Measurements from ENCODE around the gene RAB3A.
A peak's percentile ranks its signal among the peaks of the same experiment; 100 is the strongest.

RAB3A gene

DNA sequence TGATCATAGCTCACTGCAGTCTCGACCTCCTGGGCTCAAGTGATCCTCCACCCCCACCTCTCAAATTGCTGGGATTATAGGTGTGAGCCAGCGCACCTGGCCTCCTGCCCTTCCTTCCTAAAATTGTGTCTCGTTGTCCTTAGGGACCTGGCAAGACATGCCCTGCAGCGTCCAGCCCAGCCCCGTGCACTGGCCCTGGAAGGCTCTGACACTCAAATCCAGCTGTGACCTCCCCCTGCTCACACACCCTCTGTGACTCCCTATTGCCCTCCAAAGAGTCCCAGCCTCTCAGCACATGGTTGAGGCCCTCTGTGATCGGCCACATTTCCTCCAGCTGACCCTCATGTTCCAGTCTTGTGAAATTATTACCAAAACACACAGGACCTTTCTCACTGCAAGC is 5.9 kb downstream of the RAB3A start:
- no peak overlapping the region for H3K4me3 ChIP-seq (ENCODE audit: low read length)
- peaks cover 16% of the 10 kb centered on the region for H3K36me3 ChIP-seq (ENCODE audit: control insufficient read depth, insufficient read depth, low read length)
- no CpG with 5 or more reads among the region's 6 CpGs for WGBS (ENCODE audit: insufficient coverage, insufficient read length)
- H3K27ac ChIP-seq (ENCODE audit: low read length): no peak overlapping the region
- H3K4me1 ChIP-seq (ENCODE audit: control insufficient read depth, insufficient read depth, low read length): no peaks in the 10 kb centered on the region; the same call in none of the 2 replicates
- H3K27me3 ChIP-seq (ENCODE audit: control insufficient read depth, insufficient read depth, low read length): no peaks in the 10 kb centered on the region
- H3K9me3 ChIP-seq (ENCODE audit: control insufficient read depth, insufficient read depth, low read length): no peaks in the 10 kb centered on the region
- DNase-seq (ENCODE audit: low read depth, low spot score): no peak

DNA sequence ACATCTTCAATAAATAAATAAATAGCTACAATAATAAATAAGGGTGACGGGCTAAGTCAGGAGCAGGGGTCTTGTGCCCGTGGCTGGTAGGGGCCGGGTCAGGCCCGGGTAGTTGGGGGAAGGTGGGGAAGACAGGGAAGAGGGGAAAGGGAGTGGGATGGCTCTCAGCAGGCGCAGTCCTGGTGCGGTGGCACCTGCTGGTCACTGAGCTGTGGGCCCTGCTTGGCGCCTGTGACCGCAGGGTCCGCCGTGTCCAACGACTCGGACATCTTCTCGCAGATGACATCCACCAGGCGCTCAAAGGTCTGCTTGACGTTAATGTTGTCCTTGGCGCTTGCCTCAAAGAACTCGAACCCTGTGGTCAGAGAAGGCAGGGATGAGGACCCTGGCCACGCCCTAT is 6.5 kb downstream of the RAB3A start:
- H3K36me3 ChIP-seq (ENCODE audit: control insufficient read depth, insufficient read depth, low read length): peaks cover 16% of the 10 kb centered on the region
- no peaks in the 10 kb centered on the region for H3K27me3 ChIP-seq (ENCODE audit: control insufficient read depth, insufficient read depth, low read length)
- no peak overlapping the region for H3K27ac ChIP-seq (ENCODE audit: low read length)
- no peaks in the 10 kb centered on the region for H3K9me3 ChIP-seq (ENCODE audit: control insufficient read depth, insufficient read depth, low read length)
- WGBS (ENCODE audit: insufficient coverage, insufficient read length): no CpG with 5 or more reads among the region's 18 CpGs
- H3K4me1 ChIP-seq (ENCODE audit: control insufficient read depth, insufficient read depth, low read length): no peaks in the 10 kb centered on the region; the same call in 1 of the 2 replicates
- DNase-seq (ENCODE audit: low read depth, low spot score): no peak
- no peak overlapping the region for H3K4me3 ChIP-seq (ENCODE audit: low read length)

DNA sequence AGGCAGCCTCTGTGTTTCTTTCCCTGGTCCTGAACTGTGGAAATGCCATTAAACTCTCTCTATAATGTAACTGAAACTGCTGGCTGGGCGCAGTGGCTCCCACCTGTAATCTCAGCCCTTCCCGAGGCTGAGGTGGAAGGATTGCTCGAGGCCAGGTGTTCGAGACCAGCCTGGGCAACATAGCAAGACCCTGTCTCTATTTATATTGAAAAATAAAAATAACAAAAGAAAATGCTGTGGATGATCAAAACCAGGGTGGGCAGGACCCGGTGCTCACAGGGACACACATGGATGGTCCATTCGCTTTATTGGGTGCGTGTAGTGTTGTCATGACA is 7.4 kb downstream of the RAB3A start:
- Histone ChIP-seq H3K9me3 (ENCODE audit: control insufficient read depth, insufficient read depth, low read length) (no peaks in the 10 kb centered on the region), H3K4me1 (ENCODE audit: control insufficient read depth, insufficient read depth, low read length) (peaks cover 2% of the 10 kb centered on the region), H3K36me3 (ENCODE audit: control insufficient read depth, insufficient read depth, low read length) (peaks cover 16% of the 10 kb centered on the region), H3K27me3 (ENCODE audit: control insufficient read depth, insufficient read depth, low read length) (no peaks in the 10 kb centered on the region), H3K27ac (ENCODE audit: low read length) (no peak overlapping the region), H3K4me3 (ENCODE audit: low read length) (no peak overlapping the region)
- DNase-seq (ENCODE audit: low read depth, low spot score): no peak
- WGBS (ENCODE audit: insufficient coverage, insufficient read length): no CpG with 5 or more reads among the region's 7 CpGs

DNA sequence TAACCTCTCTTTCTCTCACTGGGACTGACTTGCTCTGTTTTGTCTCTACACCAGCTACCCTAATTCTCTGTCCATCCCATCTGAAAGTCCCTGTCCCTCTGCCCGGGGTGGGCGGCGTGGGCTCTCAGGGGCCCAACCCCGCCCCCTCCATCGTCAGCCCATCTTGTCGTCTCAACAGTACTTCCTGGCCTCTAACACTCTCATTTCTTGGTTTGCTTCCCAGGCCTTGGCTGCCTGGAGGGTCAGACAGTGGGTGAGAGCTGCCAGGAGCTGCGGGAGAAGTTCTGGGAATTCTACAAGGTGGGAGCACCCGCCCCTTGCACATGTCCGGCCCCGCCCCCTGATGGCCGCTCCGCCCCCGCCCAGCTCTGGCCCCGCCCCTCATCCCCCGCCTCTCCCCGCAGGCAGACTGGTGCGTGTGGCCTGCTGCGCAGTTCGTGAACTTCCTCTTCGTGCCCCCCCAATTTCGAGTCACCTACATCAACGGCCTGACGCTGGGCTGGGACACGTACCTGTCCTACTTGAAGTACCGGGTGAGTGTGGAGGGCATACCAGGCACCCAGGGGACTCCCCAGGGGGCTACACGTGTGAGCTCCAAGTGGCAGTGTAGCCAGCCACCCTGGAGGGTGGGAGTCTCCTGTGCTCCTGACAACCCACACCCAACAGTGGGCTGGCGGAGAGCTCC is 9.1 kb downstream of the RAB3A start:
- Histone ChIP-seq H3K9me3 (ENCODE audit: control insufficient read depth, insufficient read depth, low read length) (no peaks in the 10 kb centered on the region), H3K4me1 (ENCODE audit: control insufficient read depth, insufficient read depth, low read length) (peaks cover 2% of the 10 kb centered on the region), H3K27ac (ENCODE audit: low read length) (no peak overlapping the region), H3K36me3 (ENCODE audit: control insufficient read depth, insufficient read depth, low read length) (peaks cover 16% of the 10 kb centered on the region), H3K4me3 (ENCODE audit: low read length) (peak overlapping the region; percentile 1; the same call in 1 of the 2 replicates), H3K27me3 (ENCODE audit: control insufficient read depth, insufficient read depth, low read length) (no peaks in the 10 kb centered on the region)
- no peak for DNase-seq (ENCODE audit: low read depth, low spot score)
- no CpG with 5 or more reads among the region's 27 CpGs for WGBS (ENCODE audit: insufficient coverage, insufficient read length)

DNA sequence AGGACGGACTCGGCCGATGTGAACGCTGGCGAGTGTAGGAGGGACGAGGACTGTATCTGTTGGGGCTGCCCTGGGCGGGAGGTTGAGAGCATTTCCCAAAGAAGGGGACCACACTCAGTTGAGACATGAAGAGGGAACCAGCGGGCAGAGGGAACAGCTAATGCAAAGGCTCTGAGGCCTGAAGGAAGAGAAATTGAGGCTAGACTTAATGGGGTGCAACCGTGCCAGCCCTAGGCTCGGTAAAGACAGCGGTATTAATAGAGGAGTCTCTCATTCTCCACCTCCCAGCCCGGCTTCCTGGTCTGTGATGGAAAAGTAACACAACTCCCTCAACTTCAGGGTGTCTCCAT is 9.7 kb downstream of the RAB3A start:
- H3K27me3 ChIP-seq (ENCODE audit: control insufficient read depth, insufficient read depth, low read length): no peaks in the 10 kb centered on the region
- no peaks in the 10 kb centered on the region for H3K9me3 ChIP-seq (ENCODE audit: control insufficient read depth, insufficient read depth, low read length)
- DNase-seq (ENCODE audit: low read depth, low spot score): no peak
- peaks cover 2% of the 10 kb centered on the region for H3K4me1 ChIP-seq (ENCODE audit: control insufficient read depth, insufficient read depth, low read length)
- H3K4me3 ChIP-seq (ENCODE audit: low read length): peak overlapping the region; percentile 75; the same call in 1 of the 2 replicates
- H3K36me3 ChIP-seq (ENCODE audit: control insufficient read depth, insufficient read depth, low read length): peaks cover 16% of the 10 kb centered on the region
- no peak overlapping the region for H3K27ac ChIP-seq (ENCODE audit: low read length)
- WGBS (ENCODE audit: insufficient coverage, insufficient read length): no CpG with 5 or more reads among the region's 12 CpGs

DNA sequence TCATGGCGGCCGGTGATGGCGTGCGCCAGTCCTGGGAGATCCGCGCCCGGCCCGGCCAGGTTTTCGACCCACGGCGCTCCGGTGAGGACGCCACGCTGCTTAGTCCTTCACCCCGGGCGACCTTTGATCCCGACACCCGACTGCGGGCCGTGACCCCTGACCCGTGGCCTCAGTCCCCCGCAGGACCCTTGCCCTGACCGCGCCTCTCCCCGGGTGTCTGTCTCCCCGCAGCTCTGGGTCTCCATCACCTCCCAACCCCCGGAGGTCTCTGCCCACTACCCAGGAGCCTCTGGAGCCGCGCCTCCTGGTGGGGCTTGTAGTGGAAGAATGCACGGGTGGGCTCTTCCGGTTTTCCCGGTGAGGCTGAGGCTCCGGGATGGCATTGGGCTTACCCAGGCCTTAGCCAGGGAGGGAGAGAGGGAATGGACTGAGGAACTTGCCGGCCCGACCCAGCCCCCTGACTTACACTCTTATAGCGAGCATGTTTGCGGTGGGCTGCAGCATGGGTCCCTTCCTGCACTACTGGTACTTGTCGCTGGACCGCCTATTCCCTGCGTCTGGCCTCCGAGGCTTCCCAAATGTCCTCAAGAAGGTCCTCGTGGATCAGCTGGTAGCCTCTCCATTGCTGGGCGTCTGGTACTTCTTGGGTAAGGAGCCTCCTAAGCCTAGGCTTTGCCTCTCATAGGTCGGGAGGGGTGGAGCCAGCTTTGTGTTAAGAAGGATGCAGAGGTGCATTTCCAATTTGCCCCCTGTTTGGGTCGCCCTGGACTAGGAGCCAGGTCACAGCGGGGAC is 10.3 kb downstream of the RAB3A start:
- Histone ChIP-seq H3K9me3 (ENCODE audit: control insufficient read depth, insufficient read depth, low read length) (no peaks in the 10 kb centered on the region), H3K36me3 (ENCODE audit: control insufficient read depth, insufficient read depth, low read length) (peaks cover 13% of the 10 kb centered on the region), H3K4me1 (ENCODE audit: control insufficient read depth, insufficient read depth, low read length) (peaks cover 2% of the 10 kb centered on the region), H3K27me3 (ENCODE audit: control insufficient read depth, insufficient read depth, low read length) (no peaks in the 10 kb centered on the region), H3K27ac (ENCODE audit: low read length) (no peak overlapping the region), H3K4me3 (ENCODE audit: low read length) (peak overlapping the region; percentile 75)
- no CpG with 5 or more reads among the region's 46 CpGs for WGBS (ENCODE audit: insufficient coverage, insufficient read length)
- DNase-seq (ENCODE audit: low read depth, low spot score): no peak

DNA sequence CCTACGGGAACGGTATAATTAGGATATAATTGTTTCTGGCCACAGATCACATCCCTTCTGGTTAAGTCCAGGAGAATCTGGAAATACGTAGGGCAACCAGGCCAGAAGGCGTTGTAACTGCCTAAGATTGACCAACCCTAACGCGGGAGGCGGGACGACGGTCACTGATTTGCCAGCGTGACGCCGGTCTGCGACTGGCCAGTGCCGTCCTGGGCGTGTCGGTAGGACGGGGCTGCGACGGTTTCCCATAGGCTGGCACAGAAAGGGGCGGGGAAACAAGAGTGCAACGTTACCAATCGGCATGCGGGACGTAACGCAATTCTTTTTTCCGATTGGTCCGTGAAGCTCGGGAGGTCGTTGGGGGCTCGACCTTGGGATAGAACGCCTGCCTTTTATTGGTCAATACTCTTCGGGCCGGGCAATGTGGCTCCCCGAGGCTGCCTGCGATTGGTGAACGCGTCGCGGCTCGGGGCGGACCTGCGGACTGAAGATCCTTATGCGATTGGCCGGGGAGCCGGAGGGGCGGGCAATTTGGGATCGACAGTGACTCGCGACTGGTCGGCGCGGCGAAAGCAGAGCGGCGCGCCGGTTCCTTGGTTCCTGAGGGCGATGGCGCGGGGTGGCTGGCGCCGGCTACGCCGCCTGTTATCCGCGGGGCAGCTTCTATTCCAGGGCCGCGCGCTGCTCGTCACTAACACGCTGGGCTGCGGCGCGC is 11.0 kb downstream of the RAB3A start, which contains the start of gene MPV17L2:
Gene MPV17L2 (plus strand): TSS at position 546 of the 715 bp plus-strand sequence. CDS start 64 bp downstream, at position 610.
- peak; percentile 100 for DNase-seq (ENCODE audit: low read depth, low spot score)
- Histone ChIP-seq H3K27ac (ENCODE audit: low read length) (no peak within 1 kb of the TSS), H3K4me1 (ENCODE audit: control insufficient read depth, insufficient read depth, low read length) (peaks cover 2% of the 10 kb centered on the region), H3K36me3 (ENCODE audit: control insufficient read depth, insufficient read depth, low read length) (peaks cover 6% of the 10 kb centered on the region), H3K9me3 (ENCODE audit: control insufficient read depth, insufficient read depth, low read length) (no peaks in the 10 kb centered on the region), H3K27me3 (ENCODE audit: control insufficient read depth, insufficient read depth, low read length) (no peaks in the 10 kb centered on the region), H3K4me3 (ENCODE audit: low read length) (peak within 1 kb of the TSS; percentile 75)
- no CpG with 5 or more reads among the region's 74 CpGs for WGBS (ENCODE audit: insufficient coverage, insufficient read length)

DNA sequence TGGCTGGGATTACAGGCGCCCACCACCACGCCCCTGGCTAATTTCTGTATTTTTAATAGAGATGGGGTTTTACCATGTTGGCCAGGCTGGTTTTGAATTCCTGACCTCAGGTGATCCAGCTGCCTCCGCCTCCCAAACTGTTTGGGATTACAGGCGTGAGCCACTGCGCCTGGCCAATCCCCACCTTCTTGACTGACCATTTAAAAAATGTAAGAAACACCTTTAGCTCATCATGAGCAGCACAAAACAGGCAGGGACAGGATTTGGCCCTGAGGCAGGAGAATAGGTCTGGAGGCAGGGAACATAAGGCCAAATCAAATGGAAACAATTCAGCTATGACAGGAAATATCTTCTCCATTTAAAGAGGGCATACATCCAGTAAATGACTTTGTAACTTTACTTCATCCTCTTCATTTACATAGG is 12.2 kb downstream of the RAB3A start:
- Histone ChIP-seq H3K27ac (ENCODE audit: low read length) (no peak overlapping the region), H3K9me3 (ENCODE audit: control insufficient read depth, insufficient read depth, low read length) (no peaks in the 10 kb centered on the region), H3K4me3 (ENCODE audit: low read length) (no peak overlapping the region), H3K4me1 (ENCODE audit: control insufficient read depth, insufficient read depth, low read length) (peaks cover 2% of the 10 kb centered on the region), H3K27me3 (ENCODE audit: control insufficient read depth, insufficient read depth, low read length) (no peaks in the 10 kb centered on the region), H3K36me3 (ENCODE audit: control insufficient read depth, insufficient read depth, low read length) (0 out of 2 replicates have a peak, but pooled peaks cover 2% of the 10 kb centered on the region)
- DNase-seq (ENCODE audit: low read depth, low spot score): no peak
- no CpG with 5 or more reads among the region's 5 CpGs for WGBS (ENCODE audit: insufficient coverage, insufficient read length)

DNA sequence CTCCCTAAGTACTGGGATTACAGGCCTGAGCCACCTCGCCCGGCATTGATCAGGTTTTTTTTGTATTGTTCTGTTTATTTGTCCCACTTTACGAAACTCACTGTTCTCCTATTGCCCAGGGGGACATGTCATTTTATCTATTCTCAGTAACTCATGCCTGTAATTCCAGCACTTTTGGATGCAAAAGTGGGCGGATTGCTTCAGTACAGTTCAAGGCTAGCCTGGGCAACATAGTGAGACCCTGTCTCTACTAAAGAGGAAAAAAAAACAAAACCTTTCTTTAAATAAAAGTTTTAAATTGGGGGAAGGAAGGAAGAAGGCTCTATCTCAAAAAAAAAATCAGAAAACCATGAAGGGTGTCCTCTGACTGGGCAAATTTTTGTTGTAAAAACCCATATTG is 13.6 kb downstream of the RAB3A start:
- WGBS (ENCODE audit: insufficient coverage, insufficient read length): no CpG with 5 or more reads among the region's 4 CpGs
- peaks cover 3% of the 10 kb centered on the region; the same call in 1 of the 2 replicates for H3K4me1 ChIP-seq (ENCODE audit: control insufficient read depth, insufficient read depth, low read length)
- H3K27me3 ChIP-seq (ENCODE audit: control insufficient read depth, insufficient read depth, low read length): no peaks in the 10 kb centered on the region
- H3K36me3 ChIP-seq (ENCODE audit: control insufficient read depth, insufficient read depth, low read length): no peaks in the 10 kb centered on the region
- no peaks in the 10 kb centered on the region for H3K9me3 ChIP-seq (ENCODE audit: control insufficient read depth, insufficient read depth, low read length)
- DNase-seq (ENCODE audit: low read depth, low spot score): no peak
- H3K27ac ChIP-seq (ENCODE audit: low read length): no peak overlapping the region
- no peak overlapping the region for H3K4me3 ChIP-seq (ENCODE audit: low read length)

DNA sequence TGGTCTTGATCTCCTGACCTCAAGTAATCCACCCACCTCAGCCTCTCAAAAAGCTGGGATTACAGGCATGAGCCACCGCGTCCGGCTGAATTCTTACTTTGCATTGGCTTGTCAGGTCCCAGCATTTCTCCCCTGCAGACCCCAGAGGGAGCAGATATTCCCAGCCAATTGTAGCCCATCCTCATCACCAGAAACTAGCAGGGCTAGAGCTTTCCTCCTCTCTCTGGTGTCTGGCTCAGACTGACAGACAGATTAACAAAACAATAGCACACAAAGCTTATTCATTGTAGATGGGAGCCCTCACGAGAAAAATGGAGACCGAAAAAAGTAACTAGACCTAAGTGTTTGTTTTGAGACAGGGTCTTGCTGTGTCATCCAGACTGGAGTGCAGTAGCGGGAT is 18.3 kb downstream of the RAB3A start:
- Histone ChIP-seq H3K36me3 (ENCODE audit: control insufficient read depth, insufficient read depth, low read length) (no peaks in the 10 kb centered on the region), H3K27me3 (ENCODE audit: control insufficient read depth, insufficient read depth, low read length) (no peaks in the 10 kb centered on the region), H3K4me1 (ENCODE audit: control insufficient read depth, insufficient read depth, low read length) (peaks cover 2% of the 10 kb centered on the region; the same call in 1 of the 2 replicates), H3K4me3 (ENCODE audit: low read length) (no peak overlapping the region), H3K9me3 (ENCODE audit: control insufficient read depth, insufficient read depth, low read length) (no peaks in the 10 kb centered on the region), H3K27ac (ENCODE audit: low read length) (no peak overlapping the region)
- DNase-seq (ENCODE audit: low read depth, low spot score): no peak
- WGBS (ENCODE audit: insufficient coverage, insufficient read length): no CpG with 5 or more reads among the region's 6 CpGs

Data from iPS DF 6.9 (cell line).